ENCODE measurements around the gene ZNF692.
"Not testable (repeated sequence)": the region's sequence is repeated elsewhere in the genome, so short reads cannot be mapped to it uniquely, and the experiment has no call there.

The ZNF692 gene

DNA sequence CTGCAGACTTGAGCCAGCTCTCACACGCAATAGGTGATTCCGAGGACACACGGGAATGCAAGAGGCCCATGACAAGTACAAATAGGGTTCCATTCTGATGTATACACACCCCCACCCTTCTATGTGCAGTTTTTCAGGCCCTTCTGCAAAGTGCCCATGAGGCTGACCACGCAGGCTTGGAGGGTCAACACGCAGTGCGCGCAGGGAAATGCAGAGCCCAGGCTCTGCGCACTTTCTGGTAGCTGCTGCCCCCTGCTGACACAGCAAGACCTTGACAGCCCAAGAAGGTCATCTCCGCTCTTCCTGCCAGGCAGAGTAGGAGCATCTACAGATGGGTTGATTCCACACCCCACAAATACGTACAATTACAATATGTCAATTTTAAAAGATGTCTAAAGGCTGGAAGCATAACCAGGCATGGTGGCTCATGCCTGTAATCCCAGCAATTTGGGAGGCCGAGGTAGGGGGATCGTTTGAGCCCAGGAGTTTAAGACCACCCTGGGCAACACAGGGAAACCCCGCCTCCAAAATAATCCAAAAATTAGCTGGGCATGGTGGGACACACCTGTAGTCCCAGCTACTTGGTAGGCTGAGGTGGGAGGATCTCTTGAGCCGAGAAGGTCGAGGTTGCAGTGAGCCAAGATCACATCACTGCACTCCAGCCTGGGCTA lies 51.7 kb downstream of the ZNF692 start:
- DNase-seq (ENCODE audit: low read depth), result no peak

DNA sequence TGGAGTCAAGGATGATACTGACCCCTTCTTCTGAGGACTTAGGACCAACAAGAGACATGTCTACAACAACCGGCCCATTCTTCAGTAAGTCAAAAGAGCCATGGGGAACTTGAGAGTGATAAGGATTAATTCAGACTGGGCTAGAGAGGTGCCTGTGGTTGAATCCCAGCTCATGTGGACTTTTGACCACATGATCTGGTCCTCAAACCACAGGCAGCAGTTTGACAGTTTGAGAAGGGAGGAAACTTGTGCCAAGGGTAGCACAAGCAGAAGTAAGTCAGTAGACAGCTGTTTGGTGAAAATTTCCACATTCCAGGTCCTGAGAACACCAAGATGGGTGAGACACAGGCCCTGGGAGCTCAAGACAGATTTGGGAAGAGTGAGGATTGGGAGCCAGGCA lies 53.0 kb downstream of the ZNF692 start:
- no peak for DNase-seq (ENCODE audit: low read depth)

DNA sequence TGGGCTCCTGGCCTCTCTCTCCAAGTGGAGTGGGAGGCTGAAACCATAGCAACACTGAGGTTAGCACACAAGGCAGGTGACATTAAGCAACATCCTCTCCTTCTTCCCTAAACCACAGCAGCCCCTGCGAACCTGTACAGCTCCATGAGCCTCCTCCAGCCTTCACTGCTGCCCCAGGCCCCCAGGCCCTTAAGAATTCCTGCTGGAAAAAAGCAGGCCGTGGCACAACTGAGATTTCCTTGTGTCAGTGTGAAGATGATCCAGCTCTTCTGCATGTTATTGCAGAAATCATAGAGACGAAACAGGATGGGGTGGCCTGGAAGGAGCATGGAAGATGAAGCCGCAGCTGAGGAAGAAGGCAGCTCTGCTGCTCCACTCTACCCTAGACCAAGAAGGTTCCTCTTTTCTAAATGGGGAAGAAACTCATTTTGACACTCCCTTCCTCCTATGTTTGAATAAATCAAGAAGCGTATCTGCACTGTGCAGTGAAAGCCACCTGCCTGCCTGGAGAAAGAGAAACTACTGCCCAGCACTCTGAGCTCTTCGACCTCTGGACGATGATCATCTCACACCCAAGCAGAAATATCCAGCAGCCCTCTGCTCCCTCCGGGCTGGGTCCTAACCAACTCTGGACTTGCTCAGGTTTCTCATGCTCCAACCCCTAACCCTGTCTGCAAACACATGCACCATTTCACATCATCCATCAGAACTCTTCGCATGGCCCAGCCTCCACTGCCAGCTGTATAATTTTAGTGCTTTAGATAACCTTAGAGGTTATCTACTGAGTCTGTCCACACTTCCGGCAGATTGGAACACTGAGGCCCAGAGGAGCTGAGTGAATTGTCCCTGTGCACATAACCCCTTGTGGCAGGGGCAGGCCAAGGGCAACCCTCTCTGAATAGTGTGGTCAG lies 53.9 kb downstream of the ZNF692 start:
- DNase-seq (ENCODE audit: low read depth), result no peak

DNA sequence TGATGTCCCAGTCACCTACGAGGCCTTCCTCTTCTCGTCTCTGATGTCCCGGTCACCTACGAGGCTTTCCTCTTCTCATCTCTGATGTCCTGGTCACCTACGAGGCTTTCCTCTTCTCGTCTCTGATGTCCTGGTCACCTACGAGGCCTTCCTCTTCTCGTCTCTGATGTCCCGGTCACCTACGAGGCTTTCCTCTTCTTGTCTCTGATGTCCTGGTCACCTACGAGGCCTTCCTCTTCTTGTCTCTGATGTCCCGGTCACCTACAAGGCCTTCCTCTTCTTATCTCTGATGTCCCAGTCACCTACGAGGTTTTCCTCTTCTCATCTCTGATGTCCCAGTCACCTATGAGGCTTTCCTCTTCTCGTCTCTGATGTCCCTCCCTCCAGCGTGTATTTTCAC lies 55.4 kb downstream of the ZNF692 start:
- DNase-seq (ENCODE audit: low read depth), result not testable (repeated sequence)

DNA sequence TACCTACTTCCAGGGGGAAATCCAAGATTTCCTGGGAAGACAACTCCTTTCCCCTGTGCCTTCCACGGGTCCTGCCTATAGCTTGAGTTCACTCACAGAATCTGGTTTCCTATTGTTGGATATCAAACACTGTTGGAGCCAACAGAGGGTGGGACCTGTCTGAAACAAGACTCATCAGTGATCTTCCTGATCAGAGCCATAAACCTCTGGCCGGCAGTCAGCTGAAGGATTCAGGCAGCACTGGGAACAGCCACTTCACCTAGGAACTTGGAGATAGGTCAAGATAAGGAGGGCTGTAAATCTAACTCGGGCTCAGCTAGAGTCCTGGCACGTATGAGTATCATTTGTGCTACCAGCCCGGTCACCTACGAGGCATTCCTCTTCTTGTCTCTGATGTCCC lies 56.4 kb downstream of the ZNF692 start:
- no peak for DNase-seq (ENCODE audit: low read depth)

DNA sequence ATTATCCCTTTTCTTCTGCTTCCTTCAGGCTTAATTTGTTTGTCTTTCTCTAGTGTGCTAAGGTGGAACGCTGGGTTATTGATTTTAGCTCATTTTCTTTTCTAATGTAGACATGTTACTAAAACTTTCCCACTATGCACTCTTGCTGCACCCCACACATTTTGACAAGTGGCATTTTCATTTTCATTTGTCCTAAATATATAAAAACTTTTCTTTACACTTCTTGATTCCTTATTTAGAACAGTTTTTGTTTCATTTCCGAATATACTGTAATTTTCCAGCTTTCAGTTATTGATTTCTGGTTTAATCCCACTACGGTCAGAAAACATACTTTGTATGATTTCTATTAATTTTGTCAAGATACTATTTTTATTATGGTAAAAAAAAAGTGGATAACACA lies 58.4 kb downstream of the ZNF692 start:
- no peak for DNase-seq (ENCODE audit: low read depth)
